ENCODE measurements around the gene SRSF2.
"Not testable (repeated sequence)": the region's sequence is repeated elsewhere in the genome, so short reads cannot be mapped to it uniquely, and the experiment has no call there.

Gene SRSF2

DNA sequence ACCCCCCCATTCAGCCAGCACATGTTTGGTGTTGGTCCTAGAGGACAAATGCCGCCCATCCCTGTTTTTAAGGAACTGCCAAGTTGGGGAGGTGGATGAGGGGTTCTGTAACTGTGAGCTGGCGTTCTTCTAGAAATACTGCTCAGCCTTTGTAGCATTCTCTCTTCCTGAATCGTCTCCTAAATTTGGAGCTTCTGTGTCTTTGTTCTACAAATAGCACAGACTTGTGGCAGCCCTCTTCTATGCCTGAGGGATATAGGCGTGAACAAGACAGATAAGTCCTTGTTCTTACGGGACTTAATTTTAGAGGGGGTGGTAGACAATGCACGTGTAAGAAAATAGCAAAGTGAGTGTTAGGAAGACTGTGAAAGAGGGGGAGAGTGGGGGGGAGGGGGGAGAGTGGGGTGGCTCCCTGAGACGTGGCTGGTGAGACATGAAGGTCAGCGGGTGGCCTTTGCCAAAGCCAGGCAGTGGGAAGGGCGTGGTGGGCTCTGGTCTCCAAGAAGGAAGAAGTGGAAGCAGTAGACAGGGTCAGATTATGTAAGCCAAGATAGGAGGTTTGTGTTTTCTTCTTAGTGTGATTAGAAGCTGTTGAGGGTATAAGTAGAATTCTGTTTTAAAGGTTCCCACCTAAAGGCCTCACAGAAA lies 10.7 kb upstream of the SRSF2 start:
- Histone ChIP-seq H3K4me3 (ENCODE audit: control insufficient read depth in 1 of 7, extremely low read depth in 1 of 7, insufficient read depth in 4 of 7, low read depth in 2 of 7, low read length in 6 of 7) (no peak overlapping the region), H3K9me3 (ENCODE audit: control extremely low read depth in 1 of 5, control insufficient read depth in 4 of 5, insufficient read depth in 2 of 5, low read depth in 1 of 5, low read length in 4 of 5) (peaks cover 0 to 6% (median 0%) of the 10 kb centered on the region in 5 experiments), H3K36me3 (ENCODE audit: control insufficient read depth in 4 of 4, insufficient read depth in 4 of 4, low read length in 3 of 4) (peaks cover 5 to 33% (median 17%) of the 10 kb centered on the region in 4 experiments), H3K27me3 (replicated peaks in 2 of 5; ENCODE audit: control insufficient read depth in 4 of 5, insufficient read depth in 5 of 5, low read length in 4 of 5) (no peaks in the 10 kb centered on the region), H3K4me1 (ENCODE audit: control extremely low read depth in 1 of 4, control insufficient read depth in 4 of 4, insufficient read depth in 4 of 4, low read length in 3 of 4) (no peaks in the 10 kb centered on the region), H3K27ac (ENCODE audit: insufficient read depth in 1 of 2, low read depth in 1 of 2, low read length in 2 of 2, poor library complexity in 1 of 2, severe bottlenecking in 2 of 2) (no peak overlapping the region)
- POLR2A ChIA-PET: interaction anchor here (0.9 kb wide), 1 partner anchor 21 kb away, joined by 3 read pairs; no protein-coding TSS in a partner anchor
- 90% methylated on average over 3 of the region's 9 CpGs for WGBS (ENCODE audit: insufficient coverage)
- CTCF ChIA-PET: no interaction called here
- no peak for DNase-seq

DNA sequence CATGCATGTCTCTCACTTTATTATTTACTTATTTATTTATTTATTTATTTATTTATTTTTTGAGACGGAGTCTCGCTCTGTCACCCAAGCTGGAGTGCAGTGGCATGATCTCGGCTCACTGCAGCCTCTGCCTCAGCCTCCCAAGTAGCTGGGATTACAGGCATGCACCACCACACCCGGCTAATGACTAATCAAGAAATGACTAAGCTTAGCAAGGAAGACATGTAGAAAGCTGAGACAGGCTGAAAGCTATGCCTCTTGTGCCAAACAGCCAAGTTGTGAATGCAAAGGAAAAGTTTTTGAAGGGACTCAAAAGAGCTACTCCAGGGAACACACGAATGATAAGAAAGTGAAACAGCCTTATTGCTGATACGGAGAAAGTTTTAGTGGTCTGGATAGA lies 8.7 kb upstream of the SRSF2 start:
- WGBS (ENCODE audit: insufficient coverage): 100% methylated on average over 4 of the region's 6 CpGs
- H3K4me1 ChIP-seq (ENCODE audit: control extremely low read depth in 1 of 4, control insufficient read depth in 4 of 4, insufficient read depth in 4 of 4, low read length in 3 of 4); H3K9me3 ChIP-seq (ENCODE audit: control extremely low read depth in 1 of 5, control insufficient read depth in 4 of 5, insufficient read depth in 2 of 5, low read depth in 1 of 5, low read length in 4 of 5); DNase-seq; POLR2A ChIA-PET; CTCF ChIA-PET; H3K27ac ChIP-seq (ENCODE audit: insufficient read depth in 1 of 2, low read depth in 1 of 2, low read length in 2 of 2, poor library complexity in 1 of 2, severe bottlenecking in 2 of 2); H3K27me3 ChIP-seq (replicated peaks in 2 of 5; ENCODE audit: control insufficient read depth in 4 of 5, insufficient read depth in 5 of 5, low read length in 4 of 5); H3K4me3 ChIP-seq (ENCODE audit: control insufficient read depth in 1 of 7, extremely low read depth in 1 of 7, insufficient read depth in 4 of 7, low read depth in 2 of 7, low read length in 6 of 7): not testable (repeated sequence)
- H3K36me3 ChIP-seq (ENCODE audit: control insufficient read depth in 4 of 4, insufficient read depth in 4 of 4, low read length in 3 of 4): peaks cover 12 to 43% (median 21%) of the 10 kb centered on the region in 4 experiments

DNA sequence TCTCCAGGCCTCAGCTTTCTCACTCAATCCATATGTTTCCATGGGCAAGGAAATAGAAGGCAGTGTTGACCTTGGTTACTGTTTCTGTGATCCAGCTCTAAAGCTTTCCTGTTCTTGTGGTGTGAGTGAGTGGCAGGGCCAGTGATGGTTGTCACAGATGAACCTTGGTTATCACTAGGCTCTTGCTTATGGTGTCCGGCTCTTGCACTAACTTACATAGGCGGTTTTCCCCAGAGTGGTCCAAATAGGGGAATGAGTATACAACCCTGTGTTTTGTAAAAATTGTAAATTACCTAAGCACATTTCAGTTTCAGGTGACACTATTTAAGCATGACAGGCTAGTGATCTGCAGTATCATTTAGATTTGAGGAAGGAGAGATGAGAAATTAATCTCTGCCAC lies 7.6 kb upstream of the SRSF2 start:
- Histone ChIP-seq H3K36me3 (ENCODE audit: control insufficient read depth in 4 of 4, insufficient read depth in 4 of 4, low read length in 3 of 4) (peaks cover 12 to 43% (median 21%) of the 10 kb centered on the region in 4 experiments), H3K9me3 (ENCODE audit: control extremely low read depth in 1 of 5, control insufficient read depth in 4 of 5, insufficient read depth in 2 of 5, low read depth in 1 of 5, low read length in 4 of 5) (peaks cover 0 to 6% (median 0%) of the 10 kb centered on the region in 5 experiments), H3K4me1 (ENCODE audit: control extremely low read depth in 1 of 4, control insufficient read depth in 4 of 4, insufficient read depth in 4 of 4, low read length in 3 of 4) (peaks cover 0 to 1% (median 0%) of the 10 kb centered on the region in 4 experiments), H3K27me3 (replicated peaks in 2 of 5; ENCODE audit: control insufficient read depth in 4 of 5, insufficient read depth in 5 of 5, low read length in 4 of 5) (no peaks in the 10 kb centered on the region), H3K27ac (ENCODE audit: insufficient read depth in 1 of 2, low read depth in 1 of 2, low read length in 2 of 2, poor library complexity in 1 of 2, severe bottlenecking in 2 of 2) (no peak overlapping the region), H3K4me3 (ENCODE audit: control insufficient read depth in 1 of 7, extremely low read depth in 1 of 7, insufficient read depth in 4 of 7, low read depth in 2 of 7, low read length in 6 of 7) (no peak overlapping the region)
- ChIA-PET CTCF (no interaction called here), POLR2A (no interaction called here)
- DNase-seq: no peak
- no CpG with 5 or more reads among the region's 2 CpGs for WGBS (ENCODE audit: insufficient coverage)

DNA sequence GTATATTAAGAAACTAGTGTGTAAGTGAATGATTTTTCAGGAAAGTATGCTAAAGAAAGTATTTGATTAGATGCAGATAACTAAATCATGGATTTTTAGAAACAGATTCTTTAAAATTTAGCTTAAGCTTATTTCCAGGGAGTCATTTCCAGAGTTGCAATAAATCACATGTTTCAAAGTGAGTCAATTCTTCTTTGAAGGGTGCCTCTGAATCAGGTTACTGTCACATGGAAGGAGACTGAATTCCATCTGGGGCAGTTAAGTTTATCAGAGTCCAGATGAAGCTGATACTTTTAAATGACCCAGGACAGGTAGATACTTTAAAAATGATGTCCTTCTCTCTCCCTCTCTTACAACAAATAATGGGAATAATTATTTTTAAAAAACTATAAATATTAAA lies 5.8 kb upstream of the SRSF2 start:
- Histone ChIP-seq H3K27ac (ENCODE audit: insufficient read depth in 1 of 2, low read depth in 1 of 2, low read length in 2 of 2, poor library complexity in 1 of 2, severe bottlenecking in 2 of 2) (no peak overlapping the region), H3K9me3 (ENCODE audit: control extremely low read depth in 1 of 5, control insufficient read depth in 4 of 5, insufficient read depth in 2 of 5, low read depth in 1 of 5, low read length in 4 of 5) (peaks cover 0 to 6% (median 0%) of the 10 kb centered on the region in 5 experiments), H3K27me3 (replicated peaks in 2 of 5; ENCODE audit: control insufficient read depth in 4 of 5, insufficient read depth in 5 of 5, low read length in 4 of 5) (no peaks in the 10 kb centered on the region), H3K4me1 (ENCODE audit: control extremely low read depth in 1 of 4, control insufficient read depth in 4 of 4, insufficient read depth in 4 of 4, low read length in 3 of 4) (peaks cover 8 to 14% (median 12%) of the 10 kb centered on the region in 4 experiments), H3K36me3 (ENCODE audit: control insufficient read depth in 4 of 4, insufficient read depth in 4 of 4, low read length in 3 of 4) (peaks cover 12 to 43% (median 21%) of the 10 kb centered on the region in 4 experiments), H3K4me3 (ENCODE audit: control insufficient read depth in 1 of 7, extremely low read depth in 1 of 7, insufficient read depth in 4 of 7, low read depth in 2 of 7, low read length in 6 of 7) (no peak overlapping the region)
- DNase-seq: no peak
- ChIA-PET POLR2A (no interaction called here), CTCF (interaction anchor here (0.7 kb wide), 1 partner anchor 30 kb away, joined by 3 read pairs; no protein-coding TSS in a partner anchor)

DNA sequence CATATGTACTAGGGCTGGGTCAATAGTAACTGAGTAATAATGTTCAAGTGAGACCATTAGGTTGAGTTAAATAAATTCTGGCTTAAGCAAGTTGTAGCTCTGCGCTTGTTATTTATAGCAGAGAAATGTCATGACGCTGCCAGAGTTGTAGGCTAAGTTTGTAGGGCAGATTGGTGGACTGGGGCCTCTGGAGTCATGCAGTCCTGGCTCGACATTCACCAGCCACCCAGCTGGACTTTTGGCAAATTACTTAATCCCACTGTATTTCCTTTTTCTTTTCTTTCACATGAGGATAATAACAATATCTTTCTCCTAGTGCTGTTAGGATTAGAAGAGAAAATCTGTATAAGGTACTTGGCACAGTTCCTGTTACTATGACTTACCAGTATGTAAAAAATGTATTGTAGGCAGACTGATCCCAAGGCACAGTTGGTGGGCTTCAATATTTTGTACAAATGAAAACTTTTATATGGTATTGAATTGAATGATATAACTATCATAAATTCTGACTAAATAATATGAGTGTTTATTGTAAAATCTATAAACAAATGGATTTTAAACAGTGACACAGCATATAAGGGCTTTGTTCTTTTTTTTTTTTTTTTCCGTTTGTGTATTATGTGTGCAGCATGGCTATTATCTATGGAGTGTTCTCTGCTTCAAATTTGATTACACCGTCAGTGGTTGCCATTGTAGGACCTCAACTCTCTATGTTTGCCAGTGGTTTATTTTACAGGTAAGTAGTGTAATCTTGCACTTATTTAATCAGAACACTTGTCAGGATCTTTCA lies 3.4 kb upstream of the SRSF2 start:
- CTCF ChIA-PET: no interaction called here
- POLR2A ChIA-PET: no interaction called here
- WGBS (ENCODE audit: insufficient coverage): 100% methylated on average over 2 of the region's 5 CpGs
- peaks cover 5 to 36% (median 20%) of the 10 kb centered on the region in 4 experiments for H3K36me3 ChIP-seq (ENCODE audit: control insufficient read depth in 4 of 4, insufficient read depth in 4 of 4, low read length in 3 of 4)
- no peaks in the 10 kb centered on the region for H3K27me3 ChIP-seq (replicated peaks in 2 of 5; ENCODE audit: control insufficient read depth in 4 of 5, insufficient read depth in 5 of 5, low read length in 4 of 5)
- no peak for DNase-seq
- H3K9me3 ChIP-seq (ENCODE audit: control extremely low read depth in 1 of 5, control insufficient read depth in 4 of 5, insufficient read depth in 2 of 5, low read depth in 1 of 5, low read length in 4 of 5): no peaks in the 10 kb centered on the region
- H3K4me1 ChIP-seq (ENCODE audit: control extremely low read depth in 1 of 4, control insufficient read depth in 4 of 4, insufficient read depth in 4 of 4, low read length in 3 of 4): peaks cover 13 to 17% (median 15%) of the 10 kb centered on the region in 4 experiments
- no peak overlapping the region for H3K27ac ChIP-seq (ENCODE audit: insufficient read depth in 1 of 2, low read depth in 1 of 2, low read length in 2 of 2, poor library complexity in 1 of 2, severe bottlenecking in 2 of 2)
- H3K4me3 ChIP-seq (ENCODE audit: control insufficient read depth in 1 of 7, extremely low read depth in 1 of 7, insufficient read depth in 4 of 7, low read depth in 2 of 7, low read length in 6 of 7): no peak overlapping the region

DNA sequence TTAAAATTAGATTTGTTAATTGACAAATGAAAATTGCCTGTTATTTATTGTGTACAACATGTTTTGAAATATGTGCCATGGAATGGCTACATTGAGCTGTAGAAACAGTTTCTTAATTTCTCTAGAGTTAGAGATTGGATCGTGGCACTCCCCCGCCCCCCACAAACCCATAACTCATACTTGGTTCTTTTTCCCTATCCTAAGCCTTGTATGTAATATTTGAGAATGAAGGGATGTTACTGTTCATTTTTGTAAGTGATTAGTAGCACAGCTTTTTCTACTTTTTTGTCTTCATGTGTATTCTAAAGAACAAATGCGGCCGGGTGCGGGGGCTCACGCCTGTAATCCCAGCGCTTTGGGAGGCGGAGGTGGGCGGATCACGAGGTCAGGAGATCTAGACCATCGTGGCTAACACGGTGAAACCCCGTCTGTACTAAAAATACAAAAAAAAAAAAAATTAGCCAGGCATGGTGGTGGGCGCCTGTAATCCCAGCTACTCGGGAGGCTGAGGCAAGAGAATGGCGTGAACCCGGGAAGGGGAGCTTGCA lies 2.5 kb upstream of the SRSF2 start:
- not testable (repeated sequence) for DNase-seq; H3K27me3 ChIP-seq (replicated peaks in 2 of 5; ENCODE audit: control insufficient read depth in 4 of 5, insufficient read depth in 5 of 5, low read length in 4 of 5); H3K27ac ChIP-seq (ENCODE audit: insufficient read depth in 1 of 2, low read depth in 1 of 2, low read length in 2 of 2, poor library complexity in 1 of 2, severe bottlenecking in 2 of 2); H3K9me3 ChIP-seq (ENCODE audit: control extremely low read depth in 1 of 5, control insufficient read depth in 4 of 5, insufficient read depth in 2 of 5, low read depth in 1 of 5, low read length in 4 of 5); H3K4me3 ChIP-seq (ENCODE audit: control insufficient read depth in 1 of 7, extremely low read depth in 1 of 7, insufficient read depth in 4 of 7, low read depth in 2 of 7, low read length in 6 of 7)
- POLR2A ChIA-PET: interaction anchor here (1.3 kb wide), 1 partner anchor 12 kb away, joined by 4 read pairs; no protein-coding TSS in a partner anchor
- Histone ChIP-seq H3K36me3 (ENCODE audit: control insufficient read depth in 4 of 4, insufficient read depth in 4 of 4, low read length in 3 of 4) (peaks cover 2 to 35% (median 24%) of the 10 kb centered on the region in 4 experiments), H3K4me1 (ENCODE audit: control extremely low read depth in 1 of 4, control insufficient read depth in 4 of 4, insufficient read depth in 4 of 4, low read length in 3 of 4) (peaks cover 19 to 26% (median 23%) of the 10 kb centered on the region in 4 experiments)
- CTCF ChIA-PET: interaction anchor here (1.0 to 3.6 kb wide), 5 partner anchors 13 to 59 kb away, joined by 3 to 14 read pairs (median 3); partner anchors contain the start of genes JMJD6 and METTL23
- WGBS (ENCODE audit: insufficient coverage): 97% methylated on average over 11 of the region's 17 CpGs
